T-helper 17 cell (primary cell): Measurements from ENCODE around the gene SLC35G6. TPM values are rescaled to one million over a fixed set of nuclear protein-coding genes. Genes with fewer than 3 reads are reported as not detected.
"Not testable (repeated sequence)": the region's sequence is repeated elsewhere in the genome, so short reads cannot be mapped to it uniquely, and the experiment has no call there.

Source experiments
- ATAC-seq: fragments of 150-1000 bp; cut with Tn5 transposase; 2 replicates; pipeline ENCODE4 v1.10.0; 2021; ENCODE audit warnings: mild to moderate bottlenecking, moderate library complexity
- DNase-seq, 3 donors: peaks; one replicate each; pipeline versions ENCODE4 v3.0.0 to v3.0.0-alpha.2; 2020 to 2021
- H3K9me3 ChIP-seq: one replicate; pipeline ENCODE4 v1.7.0; 2013; ENCODE audit warnings: low read length, mild to moderate bottlenecking; ENCODE audit not compliant: control insufficient read depth, poor library complexity, severe bottlenecking
- H3K27ac Mint-ChIP-seq: one replicate; pipeline ENCODE4 v1.8.0; 2022; ENCODE audit warnings: mild to moderate bottlenecking, moderate library complexity, mixed read lengths
- H3K27me3 Mint-ChIP-seq: one replicate; pipeline ENCODE4 v1.8.0; 2022; ENCODE audit warnings: mixed read lengths
- H3K36me3 Mint-ChIP-seq: one replicate; pipeline ENCODE4 v1.8.0; 2022; ENCODE audit warnings: low read depth, mixed read lengths
- H3K4me1 Mint-ChIP-seq: one replicate; pipeline ENCODE4 v1.8.0; 2022; ENCODE audit warnings: mild to moderate bottlenecking, mixed read lengths
- H3K4me3 Mint-ChIP-seq: one replicate; pipeline ENCODE4 v1.8.0; 2022; ENCODE audit warnings: mild to moderate bottlenecking, moderate library complexity, mixed read lengths
- total RNA-seq, 4 donors: library from RNA in 2 of 4; stranded (reverse) in 2 of 4; gene quantifications; one replicate each; pipeline ENCODE4 v1.2.3 and lab custom pipeline; 2022 to 2026

Gene SLC35G6
- total RNA-seq, 2 donors from 2014 or later = not detected

- H3K4me3 Mint-ChIP-seq = peak overlapping the region; percentile 96
- peaks cover 50% of the 10 kb centered on the region for H3K4me1 Mint-ChIP-seq
- H3K36me3 Mint-ChIP-seq = peaks cover 2% of the 10 kb centered on the region
- H3K27ac Mint-ChIP-seq = peak overlapping the region; percentile 89
- H3K9me3 ChIP-seq = no peaks in the 10 kb centered on the region
- no peaks in the 10 kb centered on the region for H3K27me3 Mint-ChIP-seq
- ATAC-seq = peak; percentile 48
- peak; percentile 61 to 69 (median 64) for DNase-seq
Observed at GRCh38 chr17:7478276-7479212, 2.7 kb upstream of the SLC35G6 start.

- ATAC-seq = peak; percentile 7
- no peaks in the 10 kb centered on the region for H3K27me3 Mint-ChIP-seq
- H3K27ac Mint-ChIP-seq = peak within 1 kb of the TSS; percentile 100
Observed at GRCh38 chr17:7479213-7480088, 1.8 kb upstream of the SLC35G6 start, which contains the start of gene ZBTB4. TSS of gene ZBTB4 (minus strand) at chr17:7479631. CDS start at chr17:7466801, 12,830 bp downstream.

GRCh38 chr17:7480089-7480384, 1.2 kb upstream of the SLC35G6 start:
- Mint-ChIP-seq H3K36me3 (peaks cover 2% of the 10 kb centered on the region), H3K27ac (peak overlapping the region; percentile 100), H3K4me1 (peaks cover 61% of the 10 kb centered on the region), H3K27me3 (no peaks in the 10 kb centered on the region), H3K4me3 (peak overlapping the region; percentile 94)
- ATAC-seq (no peak), DNase-seq (no peak)
- no peaks in the 10 kb centered on the region for H3K9me3 ChIP-seq

More at GRCh38 chr17:7479213-7480088, 1.8 kb upstream of the SLC35G6 start, which contains the start of gene ZBTB4:
- H3K9me3 ChIP-seq = no peaks in the 10 kb centered on the region
- peak within 1 kb of the TSS; percentile 96 for H3K4me3 Mint-ChIP-seq
- peak; percentile 58 to 73 (median 71) for DNase-seq
- H3K36me3 Mint-ChIP-seq = peaks cover 2% of the 10 kb centered on the region
- peaks cover 55% of the 10 kb centered on the region for H3K4me1 Mint-ChIP-seq

GRCh38 chr17:7481842-7482741, 846 bp downstream of the SLC35G6 start:
- H3K9me3 ChIP-seq, H3K27me3 Mint-ChIP-seq, DNase-seq, H3K36me3 Mint-ChIP-seq, ATAC-seq: not testable (repeated sequence)
- H3K27ac Mint-ChIP-seq = peak overlapping the region; percentile 100
- H3K4me3 Mint-ChIP-seq = peak overlapping the region; percentile 58
- peaks cover 64% of the 10 kb centered on the region for H3K4me1 Mint-ChIP-seq

- not testable (repeated sequence) for H3K27me3 Mint-ChIP-seq, H3K9me3 ChIP-seq, H3K36me3 Mint-ChIP-seq, DNase-seq, ATAC-seq
- H3K27ac Mint-ChIP-seq = peak overlapping the region; percentile 100
- H3K4me1 Mint-ChIP-seq = peaks cover 64% of the 10 kb centered on the region
- peak overlapping the region; percentile 98 for H3K4me3 Mint-ChIP-seq
Observed at GRCh38 chr17:7482742-7483088, 1.5 kb downstream of the SLC35G6 start.

- ATAC-seq = peak; percentile 68
- H3K9me3 ChIP-seq = no peaks in the 10 kb centered on the region
- H3K36me3 Mint-ChIP-seq = peaks cover 4% of the 10 kb centered on the region
- H3K27me3 Mint-ChIP-seq = no peaks in the 10 kb centered on the region
- peak; percentile 82 to 89 (median 86) for DNase-seq
- H3K27ac Mint-ChIP-seq = peak overlapping the region; percentile 100
- peak overlapping the region; percentile 98 for H3K4me3 Mint-ChIP-seq
- H3K4me1 Mint-ChIP-seq = peaks cover 62% of the 10 kb centered on the region
Observed at GRCh38 chr17:7483255-7484066, 2.2 kb downstream of the SLC35G6 start.

GRCh38 chr17:7484067-7484918, 3.0 kb downstream of the SLC35G6 start, which contains the start of gene POLR2A:
TSS of gene POLR2A (plus strand) at chr17:7484366.
- Mint-ChIP-seq H3K27me3 (no peaks in the 10 kb centered on the region), H3K4me3 (peak within 1 kb of the TSS; percentile 98), H3K27ac (peak within 1 kb of the TSS; percentile 100), H3K4me1 (peaks cover 66% of the 10 kb centered on the region), H3K36me3 (peaks cover 4% of the 10 kb centered on the region)
- peak; percentile 73 for ATAC-seq
- peak; percentile 92 to 99 (median 97) for DNase-seq
- no peaks in the 10 kb centered on the region for H3K9me3 ChIP-seq

GRCh38 chr17:7484919-7485377, 3.7 kb downstream of the SLC35G6 start:
- Mint-ChIP-seq H3K4me3 (peak overlapping the region; percentile 98), H3K27ac (peak overlapping the region; percentile 100), H3K4me1 (peaks cover 65% of the 10 kb centered on the region), H3K36me3 (peaks cover 4% of the 10 kb centered on the region), H3K27me3 (no peaks in the 10 kb centered on the region)
- DNase-seq = no peak
- H3K9me3 ChIP-seq = no peaks in the 10 kb centered on the region
- no peak for ATAC-seq

- Mint-ChIP-seq H3K27me3 (no peaks in the 10 kb centered on the region), H3K27ac (peak overlapping the region; percentile 100), H3K4me1 (peaks cover 69% of the 10 kb centered on the region), H3K36me3 (peaks cover 8% of the 10 kb centered on the region), H3K4me3 (peak overlapping the region; percentile 98)
- no peaks in the 10 kb centered on the region for H3K9me3 ChIP-seq
- DNase-seq (no peak), ATAC-seq (no peak)
Observed at GRCh38 chr17:7486181-7486580, 4.9 kb downstream of the SLC35G6 start.

- Mint-ChIP-seq H3K4me1 (peaks cover 65% of the 10 kb centered on the region), H3K4me3 (peak overlapping the region; percentile 67), H3K27ac (peak overlapping the region; percentile 68), H3K27me3 (no peaks in the 10 kb centered on the region), H3K36me3 (peaks cover 13% of the 10 kb centered on the region)
- DNase-seq (no peak), ATAC-seq (no peak)
- H3K9me3 ChIP-seq = no peaks in the 10 kb centered on the region
Observed at GRCh38 chr17:7490144-7490543, 8.9 kb downstream of the SLC35G6 start.

GRCh38 chr17:7491583-7491982, 10.3 kb downstream of the SLC35G6 start:
- ATAC-seq (no peak), DNase-seq (no peak)
- Mint-ChIP-seq H3K27ac (peak overlapping the region; percentile 68), H3K36me3 (peaks cover 13% of the 10 kb centered on the region), H3K27me3 (no peaks in the 10 kb centered on the region), H3K4me1 (peaks cover 54% of the 10 kb centered on the region), H3K4me3 (peak overlapping the region; percentile 36)
- no peaks in the 10 kb centered on the region for H3K9me3 ChIP-seq
